IPS-18c (cell line): ENCODE measurements around the gene ASS1.
"Not testable (repeated sequence)": the region's sequence is repeated elsewhere in the genome, so short reads cannot be mapped to it uniquely, and the experiment has no call there.

ENCODE experiments used
- H3K4me3 ChIP-seq: 2 replicates; pipeline ENCODE4 v1.7.0; 2013; ENCODE audit warnings: low read depth, mild to moderate bottlenecking, low read length, moderate library complexity; ENCODE audit not compliant: insufficient read depth
- H3K9me3 ChIP-seq: one replicate; pipeline ENCODE4 v1.6.1; 2013; ENCODE audit warnings: mild to moderate bottlenecking, low read length, moderate library complexity; ENCODE audit not compliant: control insufficient read depth, insufficient read depth

The ASS1 gene

DNA sequence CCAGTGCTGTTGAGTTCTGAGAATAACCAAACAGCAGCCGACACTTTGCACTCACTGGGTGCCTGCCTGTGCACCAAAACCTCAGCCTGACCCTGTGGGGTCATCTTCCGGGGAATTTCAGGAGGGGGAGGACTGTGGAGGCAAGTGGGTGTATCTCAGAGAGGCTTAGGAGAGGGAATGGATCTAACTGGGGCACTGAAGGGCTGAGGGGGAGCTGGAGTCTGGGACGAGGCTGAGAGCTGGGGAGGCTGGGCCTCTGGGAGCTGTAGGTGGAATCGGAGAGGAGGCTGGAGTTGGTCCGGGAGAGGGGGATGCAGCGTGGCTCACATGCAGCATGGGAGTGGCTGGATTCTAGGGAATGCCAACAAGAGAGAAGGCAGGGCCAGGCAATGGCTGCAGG lies 14.9 kb upstream of the ASS1 start:
- peaks cover 2% of the 10 kb centered on the region for H3K9me3 ChIP-seq

DNA sequence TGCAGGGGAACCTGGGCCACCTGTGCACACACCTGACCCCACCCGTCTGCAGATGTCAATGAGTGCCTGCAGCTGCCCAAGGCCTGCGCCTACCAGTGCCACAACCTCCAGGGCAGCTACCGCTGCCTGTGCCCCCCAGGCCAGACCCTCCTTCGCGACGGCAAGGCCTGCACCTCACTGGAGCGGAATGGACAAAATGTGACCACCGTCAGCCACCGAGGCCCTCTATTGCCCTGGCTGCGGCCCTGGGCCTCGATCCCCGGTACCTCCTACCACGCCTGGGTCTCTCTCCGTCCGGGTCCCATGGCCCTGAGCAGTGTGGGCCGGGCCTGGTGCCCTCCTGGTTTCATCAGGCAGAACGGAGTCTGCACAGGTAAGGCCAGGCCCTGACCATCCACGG lies 14.5 kb upstream of the ASS1 start:
- Histone ChIP-seq H3K4me3 (no peak overlapping the region), H3K9me3 (peaks cover 2% of the 10 kb centered on the region)

More for the DNA sequence above, 14.9 kb upstream of the ASS1 start:
- no peak overlapping the region for H3K4me3 ChIP-seq

DNA sequence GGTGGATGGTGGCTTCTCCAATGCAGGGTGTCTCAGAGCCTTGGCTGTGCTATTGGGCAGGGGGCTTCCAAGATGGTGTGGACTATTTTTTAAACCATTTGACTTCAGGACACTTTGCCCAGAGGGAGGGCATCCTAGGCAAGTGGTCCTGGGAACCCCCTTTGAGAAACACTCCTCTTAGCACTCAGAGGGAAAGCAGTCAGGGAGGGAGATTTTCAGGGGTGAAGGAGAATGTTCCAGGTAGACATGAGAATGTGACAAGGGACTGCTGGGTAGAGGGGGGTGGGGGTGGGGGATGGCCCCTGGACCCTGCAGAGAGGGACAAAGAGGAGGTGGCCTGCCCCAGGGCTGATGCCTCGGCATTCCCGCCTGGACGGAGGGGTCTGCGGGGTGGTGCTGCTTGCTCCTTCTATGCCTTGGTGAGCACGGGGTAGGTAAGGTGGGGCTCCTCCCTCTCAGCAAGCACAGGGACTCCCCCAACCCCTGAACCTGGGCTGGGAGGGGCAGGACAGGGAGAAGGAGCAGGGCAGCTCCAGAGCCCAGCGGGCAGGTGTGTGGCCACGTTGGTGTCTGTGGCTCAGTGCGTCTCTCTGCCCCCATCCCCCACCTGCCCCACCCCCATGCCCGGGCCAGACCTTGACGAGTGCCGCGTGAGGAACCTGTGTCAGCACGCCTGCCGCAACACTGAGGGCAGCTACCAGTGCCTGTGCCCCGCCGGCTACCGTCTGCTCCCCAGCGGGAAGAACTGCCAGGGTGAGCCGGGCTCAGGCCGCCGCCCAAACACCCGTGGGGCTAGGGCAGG lies 13.8 kb upstream of the ASS1 start:
- H3K9me3 ChIP-seq, result peaks cover 2% of the 10 kb centered on the region

DNA sequence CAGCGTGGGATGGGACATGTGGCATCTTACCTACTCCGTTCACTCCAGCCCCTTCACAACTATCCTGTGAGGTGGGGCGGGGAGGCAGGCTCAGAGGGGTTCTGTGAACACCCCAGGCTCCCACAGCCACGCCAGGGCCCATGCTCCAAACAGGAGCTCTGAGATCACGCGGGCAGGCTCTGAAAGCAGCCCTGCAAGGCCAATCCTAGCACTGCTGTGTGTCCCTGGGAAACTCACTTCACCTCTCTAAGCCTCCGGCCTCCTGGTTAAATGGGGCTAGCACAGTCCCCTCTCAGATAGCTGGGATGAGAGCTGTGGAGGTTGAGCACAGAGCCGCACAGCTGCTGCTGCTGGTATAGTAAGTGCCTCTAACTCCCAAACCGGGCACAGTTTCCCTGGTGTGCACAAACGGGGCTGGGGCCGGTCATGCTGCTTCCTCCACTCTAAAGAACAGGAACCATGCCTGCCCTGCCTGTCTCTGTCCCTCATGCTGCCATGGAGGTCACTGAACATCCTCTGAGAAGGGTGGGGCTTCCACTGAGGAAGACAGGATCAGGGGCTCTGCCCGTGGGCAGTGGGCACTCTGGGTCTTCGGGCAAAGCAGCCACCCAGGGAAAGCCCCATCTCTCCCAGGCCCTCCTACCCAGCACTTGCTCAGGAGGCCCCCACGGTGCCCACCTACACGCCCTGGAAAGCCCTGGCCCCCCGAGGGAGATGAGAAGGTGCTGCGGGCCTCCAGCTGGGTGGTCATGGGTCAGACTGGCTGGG lies 13.0 kb upstream of the ASS1 start:
- peaks cover 4% of the 10 kb centered on the region for H3K9me3 ChIP-seq

More for the DNA sequence above, 13.8 kb upstream of the ASS1 start:
- H3K4me3 ChIP-seq, result no peak overlapping the region

DNA sequence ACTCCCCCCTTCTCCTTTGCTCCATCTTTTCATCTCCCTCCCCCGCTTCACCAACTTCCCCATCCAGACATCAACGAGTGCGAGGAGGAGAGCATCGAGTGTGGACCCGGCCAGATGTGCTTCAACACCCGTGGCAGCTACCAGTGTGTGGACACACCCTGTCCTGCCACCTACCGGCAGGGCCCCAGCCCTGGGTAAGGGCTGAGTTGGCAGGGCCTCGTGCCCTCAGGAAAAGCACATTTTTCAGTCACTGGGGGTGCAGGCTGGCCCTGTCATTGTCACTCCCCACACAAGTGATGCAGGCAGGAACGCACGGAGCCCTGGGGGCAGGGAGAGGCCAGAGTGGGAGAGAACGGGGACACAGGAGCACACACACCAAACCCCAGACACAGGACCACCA lies 12.4 kb upstream of the ASS1 start:
- H3K4me3 ChIP-seq, result no peak overlapping the region
- peaks cover 4% of the 10 kb centered on the region for H3K9me3 ChIP-seq

More for the DNA sequence above, 13.0 kb upstream of the ASS1 start:
- H3K4me3 ChIP-seq, result no peak overlapping the region

DNA sequence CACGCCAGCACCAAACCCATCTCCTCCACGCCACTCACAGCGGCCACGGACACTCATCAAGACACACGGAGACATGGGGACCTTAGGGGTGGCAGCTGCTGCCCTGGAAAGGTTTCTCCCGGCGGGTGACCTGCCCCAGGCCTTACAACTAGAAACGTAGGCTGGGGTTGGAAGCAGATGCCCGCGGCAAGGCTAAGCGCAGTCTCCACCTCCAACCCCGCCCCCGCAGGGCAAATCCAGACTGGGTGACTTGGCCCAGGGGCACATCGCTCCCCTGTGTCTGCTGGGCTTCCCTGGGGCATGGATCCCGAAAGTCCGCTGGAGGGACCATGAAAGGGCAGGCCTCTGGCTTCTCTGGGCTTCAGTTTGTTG lies 12.0 kb upstream of the ASS1 start:
- H3K4me3 ChIP-seq, result peak overlapping the region; percentile 24; the same call in 1 of the 2 replicates

DNA sequence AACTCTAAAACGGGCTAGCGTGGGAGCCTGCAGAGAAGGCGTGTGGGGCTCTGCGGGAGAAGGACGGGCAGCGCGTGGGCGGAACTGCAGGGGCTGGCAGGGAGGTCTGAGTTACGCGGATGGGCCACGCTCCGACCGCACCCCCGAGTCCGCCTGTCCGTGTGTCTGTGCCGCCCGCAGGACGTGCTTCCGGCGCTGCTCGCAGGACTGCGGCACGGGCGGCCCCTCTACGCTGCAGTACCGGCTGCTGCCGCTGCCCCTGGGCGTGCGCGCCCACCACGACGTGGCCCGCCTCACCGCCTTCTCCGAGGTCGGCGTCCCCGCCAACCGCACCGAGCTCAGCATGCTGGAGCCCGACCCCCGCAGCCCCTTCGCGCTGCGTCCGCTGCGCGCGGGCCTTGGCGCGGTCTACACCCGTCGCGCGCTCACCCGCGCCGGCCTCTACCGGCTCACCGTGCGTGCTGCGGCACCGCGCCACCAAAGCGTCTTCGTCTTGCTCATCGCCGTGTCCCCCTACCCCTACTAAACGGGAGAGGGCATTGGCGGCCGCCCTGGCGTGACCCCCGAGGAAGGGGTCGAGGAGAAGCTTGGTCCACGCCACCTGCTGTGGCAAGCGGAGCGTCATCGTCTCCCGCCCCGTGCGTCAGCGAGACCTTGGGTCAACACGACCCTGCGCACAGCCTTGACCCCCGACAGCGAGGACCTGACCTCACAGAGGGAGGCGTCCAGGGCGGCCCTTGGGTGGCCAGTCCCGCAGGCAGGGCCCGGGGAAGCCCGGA lies 11.4 kb upstream of the ASS1 start:
- peaks cover 4% of the 10 kb centered on the region for H3K9me3 ChIP-seq
- H3K4me3 ChIP-seq, result peak overlapping the region; percentile 39

More for the DNA sequence above, 12.0 kb upstream of the ASS1 start:
- peaks cover 4% of the 10 kb centered on the region for H3K9me3 ChIP-seq

DNA sequence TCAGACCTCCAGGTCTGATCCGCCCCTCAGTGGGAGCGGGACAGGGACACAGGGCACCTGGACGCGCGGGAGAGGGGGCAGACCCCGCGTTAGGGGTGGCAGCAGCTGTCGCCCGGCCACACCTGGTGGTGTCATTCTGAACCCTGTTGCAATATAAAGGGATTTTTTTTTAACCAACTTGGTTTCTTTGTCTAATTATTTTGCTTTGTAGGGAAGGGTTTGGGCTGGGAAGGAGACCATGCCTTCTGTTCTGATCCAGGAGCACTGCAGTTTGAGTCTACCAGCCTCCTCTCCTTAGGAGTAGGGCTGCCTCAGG lies 10.9 kb upstream of the ASS1 start:
- Histone ChIP-seq H3K4me3 (peak overlapping the region; percentile 39; the same call in 1 of the 2 replicates), H3K9me3 (peaks cover 4% of the 10 kb centered on the region)

DNA sequence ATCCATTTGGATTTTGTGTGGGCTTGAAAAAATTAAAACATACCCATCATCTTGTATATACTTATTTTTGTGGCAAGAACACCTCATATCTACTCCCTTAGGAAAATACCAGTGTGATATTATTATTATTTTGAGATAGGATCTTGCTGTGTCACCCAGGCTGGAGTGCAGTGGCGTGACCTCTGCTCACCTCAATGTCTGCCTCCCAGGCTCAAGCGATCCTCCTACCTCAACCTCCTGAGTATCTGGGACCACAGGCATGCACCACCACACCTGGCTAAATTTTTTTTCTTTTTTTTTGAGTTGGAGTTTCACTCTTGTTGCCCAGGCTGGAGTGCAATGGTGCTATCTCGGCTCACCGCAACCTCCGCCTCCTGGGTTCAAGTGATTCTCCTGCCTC lies 10.1 kb upstream of the ASS1 start:
- H3K9me3 ChIP-seq, H3K4me3 ChIP-seq: not testable (repeated sequence)

DNA sequence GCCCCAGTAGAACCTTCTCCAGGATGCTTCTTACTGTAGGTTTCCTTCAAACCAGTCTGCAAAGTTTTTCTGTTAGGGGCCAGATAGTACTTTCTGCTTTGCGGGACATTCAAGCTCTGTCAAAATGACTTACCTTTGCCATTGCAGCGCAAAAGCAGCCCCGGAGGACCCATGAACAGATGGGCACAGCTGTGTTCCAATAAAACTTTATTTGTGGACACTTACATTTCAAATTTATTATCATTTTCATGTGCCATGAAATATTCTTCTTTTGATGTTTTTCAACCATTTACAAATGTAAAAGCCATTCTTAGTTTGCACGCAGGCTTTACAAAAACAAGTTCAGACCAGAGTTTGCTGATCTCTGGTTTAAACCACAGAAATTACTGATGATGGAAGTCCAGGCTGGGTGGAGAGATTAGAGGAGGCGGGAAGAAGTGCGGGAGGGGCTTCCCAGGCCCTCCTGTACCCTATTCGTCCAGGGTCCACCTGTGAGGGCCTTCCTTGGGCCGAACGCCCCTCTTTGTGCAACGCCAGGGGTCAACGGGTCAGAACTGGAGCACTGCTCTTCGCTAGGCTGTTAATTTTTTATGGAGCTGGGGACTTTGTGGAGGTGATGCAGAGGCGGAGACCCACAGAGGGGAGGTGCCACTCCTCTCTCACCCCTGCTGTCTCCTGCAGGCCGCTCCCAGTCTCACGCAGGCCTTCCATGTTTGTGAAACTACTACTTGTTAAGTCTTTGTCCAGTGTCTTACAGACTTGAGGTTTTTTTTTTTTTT lies 7.6 kb upstream of the ASS1 start:
- H3K9me3 ChIP-seq, result peaks cover 4% of the 10 kb centered on the region
- H3K4me3 ChIP-seq, result no peak overlapping the region

DNA sequence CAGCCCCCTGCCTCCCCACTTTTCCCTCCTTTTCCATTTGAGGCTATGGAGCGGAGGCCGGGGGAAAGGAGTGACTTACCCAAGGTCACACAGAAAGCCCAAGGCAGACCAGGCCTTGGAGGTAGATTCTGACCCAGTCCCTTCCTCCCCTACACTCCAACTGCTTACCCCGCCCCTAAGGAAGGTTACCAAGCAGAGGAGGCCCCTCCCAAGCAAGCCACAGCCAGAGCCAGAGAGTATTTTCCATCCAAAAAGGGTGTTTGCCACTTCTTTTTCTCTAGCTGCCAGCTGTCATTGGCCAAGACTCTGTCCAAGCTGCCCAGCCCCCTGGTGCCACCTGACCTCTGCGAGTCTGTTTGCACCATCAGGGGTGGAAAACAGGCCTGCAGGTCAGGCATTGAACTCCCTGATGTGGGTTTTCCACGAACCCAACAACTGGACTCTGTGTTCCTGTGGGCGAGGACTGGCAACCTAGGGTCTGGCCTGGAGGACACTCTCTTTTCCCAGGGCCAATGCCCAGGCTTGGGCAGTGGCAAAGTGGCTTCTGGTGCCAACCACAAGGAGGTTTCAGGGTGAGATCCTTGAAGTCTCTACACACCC lies 6.3 kb upstream of the ASS1 start:
- Histone ChIP-seq H3K4me3 (no peak overlapping the region), H3K9me3 (peaks cover 4% of the 10 kb centered on the region)

DNA sequence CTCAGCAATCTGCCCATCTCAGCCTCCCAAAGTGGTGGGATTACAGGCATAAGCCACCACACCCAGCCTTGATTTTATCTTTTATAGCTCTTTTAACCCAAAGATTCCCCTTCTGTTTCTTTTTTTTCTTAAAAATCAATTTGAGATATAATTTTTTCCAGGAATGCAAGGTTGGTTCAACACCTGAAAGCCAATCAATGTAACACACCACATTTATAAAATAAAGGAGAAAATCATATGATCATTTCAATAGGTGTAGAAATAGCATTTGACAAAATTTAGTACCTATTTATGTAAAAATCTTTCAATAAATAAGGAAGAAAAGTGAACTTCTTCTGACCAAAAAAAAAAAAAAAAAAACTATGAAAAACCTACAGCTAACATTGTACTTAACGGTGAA lies 3.7 kb upstream of the ASS1 start:
- Histone ChIP-seq H3K9me3 (peaks cover 2% of the 10 kb centered on the region), H3K4me3 (no peak overlapping the region)

DNA sequence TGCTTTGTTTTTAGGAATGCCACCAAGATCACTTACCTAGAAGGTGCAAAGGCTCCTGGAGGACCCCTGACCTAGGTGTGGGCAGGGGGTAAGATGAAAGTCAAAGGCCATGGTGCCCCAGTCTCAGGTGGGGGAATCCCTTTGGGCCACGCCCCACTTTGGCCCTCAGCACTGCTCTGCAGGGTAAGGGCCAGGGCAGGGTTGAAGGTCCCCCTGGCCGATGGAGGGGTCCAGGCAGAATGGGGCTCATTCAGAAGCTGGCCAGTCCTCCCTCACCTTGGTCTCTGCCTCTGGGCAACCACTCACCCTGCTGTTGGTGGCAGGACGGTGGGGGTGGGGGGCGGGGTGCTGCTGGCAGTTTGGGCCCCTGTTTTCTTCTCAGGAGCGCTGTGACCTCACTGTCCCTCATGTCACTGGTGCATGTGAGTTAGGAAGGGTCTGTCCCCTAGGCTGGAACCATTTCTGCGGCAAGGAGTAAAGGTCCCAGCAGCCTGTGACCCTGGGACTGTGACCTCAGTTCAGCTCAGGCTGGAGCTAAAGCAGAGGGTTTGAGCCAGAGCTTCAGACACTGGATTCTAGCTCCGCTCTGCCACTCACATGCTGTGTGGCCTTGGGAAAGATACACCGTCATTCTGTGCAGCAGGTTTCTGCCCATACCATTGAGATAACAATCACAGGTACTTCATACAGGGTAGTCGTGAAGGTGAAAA lies 1.9 kb upstream of the ASS1 start:
- no peaks in the 10 kb centered on the region for H3K9me3 ChIP-seq
- no peak overlapping the region for H3K4me3 ChIP-seq

DNA sequence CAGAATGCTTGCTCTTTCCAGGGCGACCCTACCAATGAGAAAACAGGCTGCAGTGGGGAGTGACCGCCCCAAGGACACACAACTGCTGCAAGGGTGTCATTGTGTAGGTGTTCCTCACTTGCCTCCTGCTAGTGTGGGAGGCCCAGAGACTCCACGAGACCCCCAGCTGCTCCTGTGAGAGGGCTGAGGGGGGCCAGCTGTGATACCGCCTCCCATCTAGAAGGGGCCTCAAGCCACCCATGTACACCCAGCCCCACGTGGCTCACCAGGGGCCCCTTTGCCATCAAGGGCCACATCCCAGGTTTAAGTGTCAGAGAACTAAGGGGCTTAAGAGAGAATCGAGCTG lies 1.3 kb upstream of the ASS1 start:
- Histone ChIP-seq H3K9me3 (no peaks in the 10 kb centered on the region), H3K4me3 (no peak overlapping the region)

DNA sequence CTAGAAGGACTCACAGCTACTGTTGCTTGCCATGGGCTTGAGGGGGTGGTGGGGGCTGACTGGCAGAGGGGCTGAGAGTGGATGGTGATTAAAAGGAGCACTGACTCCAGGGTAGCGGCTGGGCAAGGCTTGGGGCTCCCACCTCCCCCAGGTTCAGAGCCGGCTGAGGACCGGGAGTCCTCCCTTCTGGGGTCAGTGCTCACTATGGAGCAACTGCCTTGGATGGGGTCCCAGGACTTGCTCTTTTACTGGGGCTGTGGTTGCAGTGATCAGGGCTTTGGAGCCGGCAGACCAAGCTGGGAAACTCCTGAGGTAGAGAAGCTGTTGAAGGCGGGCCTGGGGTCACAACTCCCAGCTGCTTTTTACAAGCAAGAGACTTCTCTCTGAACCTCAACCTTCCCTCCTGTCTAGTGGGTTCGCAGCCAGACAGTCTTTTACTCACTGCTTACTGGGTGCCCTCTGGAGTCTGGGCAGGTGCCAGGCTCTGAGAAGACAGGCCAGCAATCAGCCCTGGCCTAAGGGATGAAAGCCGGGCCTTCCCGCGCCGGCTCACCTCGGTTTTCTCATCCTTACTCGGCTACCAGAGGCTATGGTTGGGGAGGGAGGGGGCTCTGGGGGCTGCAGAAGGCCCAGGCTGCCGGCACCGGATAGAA lies 795 bp upstream of the ASS1 start:
- H3K4me3 ChIP-seq, result peak overlapping the region; percentile 34; the same call in 1 of the 2 replicates
- H3K9me3 ChIP-seq, result no peaks in the 10 kb centered on the region
